Measurements from ENCODE around the gene DDIT3. TPM values are rescaled to one million over a fixed set of nuclear protein-coding genes. Genes with fewer than 3 reads are reported as not detected.

Gene DDIT3
- total RNA-seq, 1 experiment from 2014 or later = 84.7 TPM

GRCh38 chr12:57469296-57470164, 50.8 kb downstream of the DDIT3 start (continued):
- no peak for TF ChIP-seq TCF7L2 (IDR thresholded peaks at IDR 0.05; ENCODE audit: borderline replicate concordance, extremely low read depth, insufficient read depth, insufficient read length)
- TF ChIP-seq EGR1 (IDR thresholded peaks at IDR 0.05; ENCODE audit: low read depth) = no peak

- intact Hi-C loops (cut with micrococcal nuclease) = no loop called here
Observed at GRCh38 chr12:57467915-57468314, 52.4 kb downstream of the DDIT3 start.

More at GRCh38 chr12:57467915-57468314, 52.4 kb downstream of the DDIT3 start:
- TF ChIP-seq TCF7L2 (IDR thresholded peaks at IDR 0.05; ENCODE audit: borderline replicate concordance, extremely low read depth, insufficient read depth, insufficient read length) = no peak
- TF ChIP-seq ZFX (IDR thresholded peaks at IDR 0.05) = no peak
- no peak for TF ChIP-seq ELF1 (IDR thresholded peaks at IDR 0.05; ENCODE audit: borderline replicate concordance, low read depth)
- TF ChIP-seq, protein P1, sequence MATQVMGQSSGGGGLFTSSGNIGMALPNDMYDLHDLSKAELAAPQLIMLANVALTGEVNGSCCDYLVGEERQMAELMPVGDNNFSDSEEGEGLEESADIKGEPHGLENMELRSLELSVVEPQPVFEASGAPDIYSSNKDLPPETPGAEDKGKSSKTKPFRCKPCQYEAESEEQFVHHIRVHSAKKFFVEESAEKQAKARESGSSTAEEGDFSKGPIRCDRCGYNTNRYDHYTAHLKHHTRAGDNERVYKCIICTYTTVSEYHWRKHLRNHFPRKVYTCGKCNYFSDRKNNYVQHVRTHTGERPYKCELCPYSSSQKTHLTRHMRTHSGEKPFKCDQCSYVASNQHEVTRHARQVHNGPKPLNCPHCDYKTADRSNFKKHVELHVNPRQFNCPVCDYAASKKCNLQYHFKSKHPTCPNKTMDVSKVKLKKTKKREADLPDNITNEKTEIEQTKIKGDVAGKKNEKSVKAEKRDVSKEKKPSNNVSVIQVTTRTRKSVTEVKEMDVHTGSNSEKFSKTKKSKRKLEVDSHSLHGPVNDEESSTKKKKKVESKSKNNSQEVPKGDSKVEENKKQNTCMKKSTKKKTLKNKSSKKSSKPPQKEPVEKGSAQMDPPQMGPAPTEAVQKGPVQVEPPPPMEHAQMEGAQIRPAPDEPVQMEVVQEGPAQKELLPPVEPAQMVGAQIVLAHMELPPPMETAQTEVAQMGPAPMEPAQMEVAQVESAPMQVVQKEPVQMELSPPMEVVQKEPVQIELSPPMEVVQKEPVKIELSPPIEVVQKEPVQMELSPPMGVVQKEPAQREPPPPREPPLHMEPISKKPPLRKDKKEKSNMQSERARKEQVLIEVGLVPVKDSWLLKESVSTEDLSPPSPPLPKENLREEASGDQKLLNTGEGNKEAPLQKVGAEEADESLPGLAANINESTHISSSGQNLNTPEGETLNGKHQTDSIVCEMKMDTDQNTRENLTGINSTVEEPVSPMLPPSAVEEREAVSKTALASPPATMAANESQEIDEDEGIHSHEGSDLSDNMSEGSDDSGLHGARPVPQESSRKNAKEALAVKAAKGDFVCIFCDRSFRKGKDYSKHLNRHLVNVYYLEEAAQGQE (IDR thresholded peaks at IDR 0.05; ENCODE audit: low read depth) = no peak
- Histone ChIP-seq H3K4me2 (ENCODE audit: low read length) (no peak overlapping the region), H3K27me3 (ENCODE audit: insufficient read depth, low read length) (peaks cover 30% of the 10 kb centered on the region), H3K27ac (ENCODE audit: low read depth, low read length) (no peak overlapping the region), H3K36me3 (ENCODE audit: control insufficient read depth in 1 of 2, insufficient read depth in 2 of 2, low read length in 2 of 2) (no peaks in the 10 kb centered on the region), H3K9ac (ENCODE audit: low read length) (no peak overlapping the region), H4K20me1 (ENCODE audit: insufficient read depth) (no peaks in the 10 kb centered on the region), H3K9me3 (ENCODE audit: control insufficient read depth in 1 of 2, insufficient read depth in 1 of 2, low read depth in 1 of 2, low read length in 2 of 2) (no peaks in the 10 kb centered on the region), H2AFZ (ENCODE audit: low read depth, low read length, poor library complexity, severe bottlenecking) (no peak overlapping the region), H3K4me3 (replicated peaks in 1 of 2; ENCODE audit: low read depth in 1 of 2, low read length in 2 of 2) (no peak overlapping the region), H3K4me1 (ENCODE audit: control insufficient read depth in 1 of 2, insufficient read depth in 2 of 2, low read length in 2 of 2) (peaks cover 0 to 3% of the 10 kb centered on the region in 2 experiments; a peak in 3 of 4 replicates), H3K79me2 (ENCODE audit: insufficient read depth, low read length) (no peaks in the 10 kb centered on the region), H3K9me2 (ENCODE audit: insufficient read depth) (no peaks in the 10 kb centered on the region)
- ChIA-PET POLR2A (no interaction called here), RAD21 (ENCODE audit: low non-redundant PET in 1 of 2, low total read pairs in 2 of 2, uncharacterized antibody in 2 of 2, unreplicated experiment in 2 of 2) (no interaction called here), CTCF (no interaction called here)
- DNase-seq (ENCODE audit: low read depth, low spot score) (no peak), ATAC-seq (no peak)
- BruUV-seq (replicated peaks) = no TSS peak

Measured in HCT116 (cell line).